HFF-Myc (cell line): ENCODE data around the gene SESN3.

Experiments
- DNase-seq: peaks from one replicate; pipeline ENCODE4 v3.0.0-alpha.2; 2011; ENCODE audit warnings: low read depth; ENCODE audit errors: extremely low read depth
- H3K4me3 ChIP-seq: replicated peaks from 2 replicates; pipeline ENCODE4 v1.5.1; 2011; ENCODE audit warnings: low read depth, mild to moderate bottlenecking, control low read depth, low read length
- TF ChIP-seq, protein P1 (sequence below): IDR thresholded peaks from 2 replicates; pipeline ENCODE4 v1.5.1; 2012; ENCODE audit warnings: mild to moderate bottlenecking, low read depth, low read length, control low read depth; ENCODE audit errors: missing control alignments

Gene SESN3

GRCh38 chr11:95161248-95161647, 69.8 kb downstream of the SESN3 start:
- DNase-seq = no peak
- TF ChIP-seq, protein P1, sequence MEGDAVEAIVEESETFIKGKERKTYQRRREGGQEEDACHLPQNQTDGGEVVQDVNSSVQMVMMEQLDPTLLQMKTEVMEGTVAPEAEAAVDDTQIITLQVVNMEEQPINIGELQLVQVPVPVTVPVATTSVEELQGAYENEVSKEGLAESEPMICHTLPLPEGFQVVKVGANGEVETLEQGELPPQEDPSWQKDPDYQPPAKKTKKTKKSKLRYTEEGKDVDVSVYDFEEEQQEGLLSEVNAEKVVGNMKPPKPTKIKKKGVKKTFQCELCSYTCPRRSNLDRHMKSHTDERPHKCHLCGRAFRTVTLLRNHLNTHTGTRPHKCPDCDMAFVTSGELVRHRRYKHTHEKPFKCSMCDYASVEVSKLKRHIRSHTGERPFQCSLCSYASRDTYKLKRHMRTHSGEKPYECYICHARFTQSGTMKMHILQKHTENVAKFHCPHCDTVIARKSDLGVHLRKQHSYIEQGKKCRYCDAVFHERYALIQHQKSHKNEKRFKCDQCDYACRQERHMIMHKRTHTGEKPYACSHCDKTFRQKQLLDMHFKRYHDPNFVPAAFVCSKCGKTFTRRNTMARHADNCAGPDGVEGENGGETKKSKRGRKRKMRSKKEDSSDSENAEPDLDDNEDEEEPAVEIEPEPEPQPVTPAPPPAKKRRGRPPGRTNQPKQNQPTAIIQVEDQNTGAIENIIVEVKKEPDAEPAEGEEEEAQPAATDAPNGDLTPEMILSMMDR = no peak
- no peak overlapping the region for H3K4me3 ChIP-seq

- no peak for DNase-seq
- TF ChIP-seq, protein P1 = no peak
- no peak overlapping the region for H3K4me3 ChIP-seq
Observed at GRCh38 chr11:95157824-95158223, 73.2 kb downstream of the SESN3 start.

DNA sequence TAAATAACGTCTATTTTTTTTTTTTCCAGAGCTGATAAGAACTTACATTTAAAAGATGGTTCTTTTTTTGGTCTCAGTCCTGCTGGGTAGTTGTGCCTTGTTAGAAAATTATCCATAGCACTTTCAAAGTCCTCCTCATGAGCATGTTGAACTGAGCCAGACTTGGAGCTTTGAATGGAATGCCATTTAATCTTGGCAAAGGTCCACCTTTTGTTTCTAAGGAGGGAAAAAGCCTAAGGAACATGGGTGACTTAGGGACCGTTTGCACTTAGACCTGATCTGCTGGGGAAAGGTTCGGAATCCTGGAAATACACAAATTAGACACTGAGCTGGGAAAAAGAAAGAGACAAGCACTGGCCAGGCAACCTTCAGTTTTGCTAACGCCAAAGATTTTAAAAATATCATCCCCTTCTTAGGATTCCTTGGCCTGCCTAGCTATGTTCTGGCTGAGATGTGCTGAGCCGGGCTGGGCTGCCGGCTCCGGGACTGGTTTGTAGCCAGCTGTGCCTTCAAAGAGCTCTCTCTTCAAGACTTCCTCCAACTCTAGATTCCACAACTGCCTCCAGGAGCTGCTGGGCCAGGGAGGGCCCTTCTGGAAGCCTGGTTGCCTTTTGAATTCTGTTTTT, 74.0 kb downstream of the SESN3 start:
- no peak overlapping the region for H3K4me3 ChIP-seq
- no peak for DNase-seq
- TF ChIP-seq, protein P1 = no peak

DNA sequence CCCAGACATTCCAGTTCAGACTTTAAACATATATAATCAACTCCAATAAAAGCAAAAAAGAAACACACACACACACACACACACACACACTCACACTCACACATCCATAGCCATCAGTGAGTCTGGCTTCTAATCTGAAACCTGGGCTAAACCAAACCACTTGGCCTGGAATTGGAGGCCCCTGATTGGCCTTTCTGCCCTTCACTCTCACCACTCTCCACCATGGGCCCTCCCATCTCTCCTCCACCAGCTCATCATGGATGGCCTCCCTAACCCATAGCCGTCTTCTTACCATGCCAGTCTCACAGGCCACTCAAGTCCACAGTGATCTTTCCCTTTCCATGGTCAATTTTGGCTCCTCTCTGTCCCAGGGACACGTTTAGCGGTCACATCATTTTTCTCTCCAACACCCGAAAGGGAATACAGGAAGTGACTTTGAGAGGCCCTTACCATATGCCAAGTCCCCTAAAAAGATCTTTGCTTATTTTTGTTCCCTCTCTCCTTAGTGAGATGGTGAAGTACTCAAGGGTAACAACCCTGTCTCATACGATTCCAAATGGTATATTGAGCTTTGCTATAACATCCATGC, 74.8 kb downstream of the SESN3 start:
- no peak for DNase-seq
- TF ChIP-seq, protein P1 = no peak
- no peak overlapping the region for H3K4me3 ChIP-seq

- no peak overlapping the region for H3K4me3 ChIP-seq
- TF ChIP-seq, protein P1 = no peak
- DNase-seq = no peak
Observed at GRCh38 chr11:95155385-95155784, 75.6 kb downstream of the SESN3 start.

DNA sequence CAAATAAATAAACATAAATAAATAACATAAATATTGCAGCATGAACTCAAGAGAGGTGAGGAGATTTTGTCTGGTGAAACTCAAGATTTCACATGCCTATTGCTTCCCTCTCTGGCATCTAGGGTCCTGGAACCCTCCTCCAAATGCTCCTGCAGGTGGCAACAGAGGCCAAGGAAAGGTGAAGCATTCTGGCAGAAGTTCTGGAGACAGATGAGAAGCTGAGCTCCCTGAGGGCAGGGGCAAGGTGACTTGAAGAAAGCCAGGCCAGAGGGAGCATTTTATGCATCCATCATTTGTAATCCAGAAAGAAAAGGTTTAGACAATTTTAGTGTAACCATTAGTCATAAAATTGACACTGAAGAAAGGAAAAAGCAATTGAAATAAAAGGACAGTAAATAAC, 76.5 kb downstream of the SESN3 start:
- H3K4me3 ChIP-seq = no peak overlapping the region
- DNase-seq = no peak
- TF ChIP-seq, protein P1 = peak; percentile 63
